Activated CD4-positive, alpha-beta T cell treated with anti-CD3 and anti-CD28 coated beads, Interleukin-2, Interleukin-6, amounts not matched to agents 100 ng/mL and 50 ng/mL, durations not matched to agents 16 hours and 8 hours (primary cell): ENCODE measurements around the gene RAB11B.
A peak's percentile ranks its signal among the peaks of the same experiment; 100 is the strongest.
"Not testable (repeated sequence)": the region's sequence is repeated elsewhere in the genome, so short reads cannot be mapped to it uniquely, and the experiment has no call there.

Source experiments
- DNase-seq: peaks from one replicate; pipeline ENCODE4 v3.0.0-alpha.2; 2020

Gene RAB11B

DNA sequence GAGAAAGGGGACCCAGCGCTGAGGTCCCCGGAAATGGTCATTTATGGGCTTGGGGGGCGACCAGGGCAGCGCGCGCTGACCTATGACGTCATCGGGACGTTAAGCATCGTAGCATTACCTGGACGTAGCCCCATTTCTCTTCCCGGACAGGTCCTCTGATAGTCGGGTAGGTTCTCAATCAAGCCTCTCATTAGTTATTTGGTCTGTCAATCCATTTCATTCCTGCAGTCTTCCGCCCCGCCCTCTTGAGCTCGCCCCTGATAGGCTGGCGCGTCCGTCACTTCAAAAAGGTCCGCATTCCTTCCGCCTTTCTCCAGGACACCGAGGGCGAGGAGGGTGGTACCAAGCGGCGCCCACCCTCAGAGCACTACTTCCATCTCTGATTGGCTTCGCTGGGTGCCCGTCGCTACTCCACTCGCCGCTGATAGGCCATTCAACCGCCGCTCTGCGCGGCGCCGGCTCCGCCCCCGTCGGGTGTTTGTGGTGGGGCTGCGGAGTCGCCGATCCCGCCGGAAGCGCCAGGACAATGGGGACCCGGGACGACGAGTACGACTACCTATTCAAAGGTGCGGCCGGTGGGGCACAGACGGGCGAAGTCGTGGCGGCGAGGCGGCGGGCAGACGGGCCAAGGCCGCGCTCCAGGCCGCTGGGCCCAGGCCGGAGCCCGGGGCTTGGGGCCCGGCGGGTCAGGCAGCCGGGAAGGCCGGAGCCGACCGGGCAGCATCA lies at the start of gene RAB11B:
Gene RAB11B (plus strand): TSS at position 470 of the 726 bp plus-strand sequence. CDS start 57 bp downstream, at position 527.
- DNase-seq: peak; percentile 99

GRCh38 chr19:8341504-8341903 lies 48.7 kb upstream of the RAB11B start:
- DNase-seq: not testable (repeated sequence)

DNA sequence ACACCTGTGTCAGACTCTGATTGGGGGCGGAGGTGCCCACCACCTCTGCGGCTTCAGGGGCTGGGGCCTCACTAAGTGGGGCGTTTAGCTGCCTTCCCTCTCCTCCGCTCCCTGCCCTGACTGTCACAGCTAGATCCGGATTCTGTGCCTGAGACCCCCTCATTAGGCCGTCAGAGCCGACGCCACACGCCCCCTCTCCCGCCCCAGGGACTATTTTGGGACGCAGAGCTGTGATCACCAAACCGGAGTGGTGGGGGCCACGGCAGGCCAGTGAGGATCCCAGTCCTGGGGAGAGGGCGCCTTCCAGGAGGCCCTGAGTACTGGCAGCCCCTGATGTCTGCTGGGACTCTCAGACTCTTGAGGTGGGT lies 47.9 kb upstream of the RAB11B start:
- no peak for DNase-seq

- DNase-seq: peak; percentile 96
Observed at GRCh38 chr19:8342684-8343482, 47.3 kb upstream of the RAB11B start, which contains the start of gene KANK3. KANK3 (minus strand) TSS chr19:8343262; CDS start chr19:8337828, 5,434 bp downstream.

DNA sequence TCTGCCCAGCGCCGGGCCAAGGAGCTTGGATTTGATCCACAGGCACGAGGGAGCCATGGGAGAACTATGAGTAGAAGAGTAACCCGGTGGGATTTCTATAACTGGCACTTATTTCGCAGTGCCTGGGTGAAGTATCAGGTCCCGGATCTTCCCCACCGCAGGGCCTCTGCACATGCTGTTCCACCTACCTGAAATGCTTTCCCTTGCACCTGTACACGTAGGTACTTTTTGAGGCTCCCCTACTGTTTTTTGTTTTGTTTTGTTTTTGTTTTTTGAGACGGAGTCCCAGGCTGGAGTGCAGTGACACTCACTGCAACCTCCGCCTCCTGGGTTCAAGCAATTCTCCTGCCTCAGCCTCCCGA lies 46.7 kb upstream of the RAB11B start:
- no peak for DNase-seq

DNA sequence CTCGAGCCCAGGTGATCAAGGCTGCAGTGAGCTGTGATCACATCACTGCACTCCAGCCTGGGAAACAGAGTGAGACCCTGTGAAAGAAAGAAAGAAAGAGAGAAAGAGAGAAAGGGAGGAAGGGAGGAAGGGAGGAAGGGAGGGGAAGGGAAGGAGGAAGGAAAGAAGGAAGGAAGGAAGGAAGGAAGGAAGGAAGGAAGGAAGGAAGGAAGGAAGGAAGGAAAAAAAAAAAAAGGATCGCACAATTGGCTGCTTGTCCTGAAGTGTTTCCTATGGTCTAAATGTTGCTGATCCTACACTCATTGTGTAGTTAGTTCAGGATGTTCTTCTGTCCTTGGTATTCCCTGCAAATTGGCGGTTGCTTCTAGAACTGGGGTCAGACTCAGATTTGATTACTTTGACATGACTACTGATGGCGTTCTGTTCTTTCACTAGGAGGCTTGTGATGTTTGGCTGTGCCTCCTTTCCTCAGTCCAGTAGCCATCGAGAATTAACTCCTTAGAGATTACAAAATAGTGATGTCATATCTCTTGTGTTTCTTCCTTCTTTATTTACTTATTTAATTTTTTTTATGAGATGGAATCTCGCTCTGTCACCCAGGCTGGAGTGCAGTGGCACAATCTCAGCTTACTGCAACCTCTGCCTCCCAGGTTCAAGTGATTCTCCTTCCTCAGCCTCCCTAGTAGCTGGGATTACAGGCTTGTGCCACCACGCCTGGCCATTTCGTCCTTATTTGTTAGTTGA lies 40.4 kb upstream of the RAB11B start:
- not testable (repeated sequence) for DNase-seq

DNA sequence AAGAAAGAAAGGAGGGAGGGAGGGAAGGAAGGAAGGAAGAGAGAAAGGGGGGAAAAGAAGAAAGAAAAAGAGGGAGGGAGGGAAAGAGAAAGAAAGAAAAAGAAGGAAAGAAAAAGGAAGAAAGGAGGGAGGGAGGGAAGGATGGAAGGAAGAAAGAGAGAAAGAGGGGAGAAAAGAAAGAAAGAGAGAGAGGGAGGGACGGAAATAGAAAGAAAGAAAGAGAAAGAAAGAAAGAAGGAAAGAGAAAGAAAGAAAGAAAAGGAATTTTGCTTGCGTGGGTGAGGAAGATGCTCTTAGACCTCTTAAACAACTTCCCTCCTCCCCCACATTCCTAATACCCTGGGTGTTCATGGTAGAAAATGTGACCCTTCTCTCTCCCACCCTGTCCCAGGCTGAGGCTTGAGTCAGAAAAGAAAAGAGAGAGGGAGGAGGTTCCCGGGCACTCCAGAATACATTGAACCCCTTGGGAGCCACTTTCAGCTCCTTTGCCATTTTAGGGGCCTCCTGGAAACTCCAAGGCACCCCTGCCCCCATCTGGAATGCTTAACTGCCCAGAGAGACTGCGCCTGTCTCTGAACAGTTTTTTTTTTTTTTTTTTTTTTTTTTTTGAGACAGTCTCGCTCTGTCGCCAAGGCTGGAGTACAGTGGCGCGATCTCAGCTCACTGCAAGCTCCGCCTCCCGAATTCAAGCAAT lies 37.9 kb upstream of the RAB11B start:
- no peak for DNase-seq

GRCh38 chr19:8352845-8353244 lies 37.3 kb upstream of the RAB11B start:
- not testable (repeated sequence) for DNase-seq

DNA sequence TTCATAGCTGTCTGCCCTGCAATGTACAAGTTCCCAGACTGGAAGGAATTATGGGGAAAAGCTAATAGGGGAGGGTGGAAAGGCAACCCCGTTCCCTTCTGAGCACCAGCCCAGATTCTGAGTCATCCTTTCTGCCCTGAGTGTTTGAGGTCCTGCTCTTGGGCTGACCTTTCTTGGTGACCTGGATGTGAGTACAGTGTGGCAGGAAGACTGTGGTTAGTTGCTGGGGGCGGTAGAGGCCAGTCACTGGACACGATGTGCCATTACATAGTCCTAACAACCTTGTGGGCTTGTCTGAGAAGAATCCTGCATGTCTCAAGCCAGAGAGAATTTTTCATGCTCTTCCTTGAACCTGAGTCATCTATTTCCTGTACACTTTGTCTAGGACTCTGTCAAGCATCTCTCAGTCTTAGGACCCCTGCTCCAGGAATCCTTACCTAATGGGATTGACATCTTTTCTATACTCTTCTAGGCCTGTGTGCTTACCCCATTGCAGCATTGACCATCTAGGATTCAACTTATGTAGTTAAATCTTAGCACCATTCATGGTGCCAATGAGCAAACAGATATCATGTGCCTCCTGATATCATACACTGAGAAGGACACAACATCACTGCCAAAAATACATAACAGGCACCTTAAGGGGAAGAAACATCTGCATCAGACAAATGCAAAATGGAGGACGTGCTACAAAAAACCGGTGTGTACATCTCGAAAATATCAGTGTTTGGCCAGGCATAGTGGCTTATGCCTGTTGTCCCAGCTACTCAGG lies 34.3 kb upstream of the RAB11B start:
- DNase-seq: no peak

DNA sequence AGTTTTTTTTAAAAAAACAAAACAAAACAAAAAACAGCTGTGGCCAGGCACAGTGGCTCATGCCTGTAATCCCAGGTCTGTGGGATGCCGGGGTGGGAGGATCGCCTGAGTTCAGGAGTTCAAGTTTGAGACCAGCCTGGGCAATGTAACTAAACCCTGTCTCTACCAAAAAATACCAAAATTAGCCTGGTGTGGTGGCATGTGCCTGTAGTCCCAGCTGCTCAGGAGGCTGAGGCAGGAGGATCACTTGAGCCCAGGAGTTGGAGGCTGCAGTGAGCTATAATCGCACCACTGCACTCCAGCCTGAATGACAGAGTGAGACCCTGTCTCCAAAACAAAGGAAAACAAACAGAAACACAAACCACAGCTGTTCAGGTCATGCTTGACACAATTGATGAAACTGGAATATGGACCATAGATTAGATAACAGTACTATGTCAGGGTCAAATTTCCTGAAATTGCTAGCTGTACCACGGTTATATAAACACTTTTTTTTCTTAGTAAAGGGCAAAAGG lies 33.1 kb upstream of the RAB11B start:
- no peak for DNase-seq

DNA sequence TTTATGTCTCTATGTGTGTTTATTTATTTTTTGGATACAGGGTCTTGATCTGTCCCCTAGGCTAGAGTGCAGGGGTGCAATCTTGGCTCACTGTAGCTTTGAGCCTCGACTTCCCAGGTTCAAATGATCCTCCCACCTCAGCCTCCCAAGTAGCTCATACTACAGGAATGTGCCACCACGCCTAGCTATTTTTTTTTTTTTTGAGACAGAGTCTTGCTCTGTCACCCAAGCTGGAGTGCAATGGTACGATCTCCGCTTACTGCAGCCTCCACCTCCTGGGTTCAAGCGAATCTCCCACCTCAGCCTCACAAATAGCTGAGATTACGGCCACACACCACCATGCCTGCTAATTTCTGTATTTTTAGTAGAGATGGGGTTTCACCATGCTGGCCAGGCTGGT lies 31.2 kb upstream of the RAB11B start:
- no peak for DNase-seq

- DNase-seq: no peak
Observed at GRCh38 chr19:8360196-8360595, 30.0 kb upstream of the RAB11B start.

DNA sequence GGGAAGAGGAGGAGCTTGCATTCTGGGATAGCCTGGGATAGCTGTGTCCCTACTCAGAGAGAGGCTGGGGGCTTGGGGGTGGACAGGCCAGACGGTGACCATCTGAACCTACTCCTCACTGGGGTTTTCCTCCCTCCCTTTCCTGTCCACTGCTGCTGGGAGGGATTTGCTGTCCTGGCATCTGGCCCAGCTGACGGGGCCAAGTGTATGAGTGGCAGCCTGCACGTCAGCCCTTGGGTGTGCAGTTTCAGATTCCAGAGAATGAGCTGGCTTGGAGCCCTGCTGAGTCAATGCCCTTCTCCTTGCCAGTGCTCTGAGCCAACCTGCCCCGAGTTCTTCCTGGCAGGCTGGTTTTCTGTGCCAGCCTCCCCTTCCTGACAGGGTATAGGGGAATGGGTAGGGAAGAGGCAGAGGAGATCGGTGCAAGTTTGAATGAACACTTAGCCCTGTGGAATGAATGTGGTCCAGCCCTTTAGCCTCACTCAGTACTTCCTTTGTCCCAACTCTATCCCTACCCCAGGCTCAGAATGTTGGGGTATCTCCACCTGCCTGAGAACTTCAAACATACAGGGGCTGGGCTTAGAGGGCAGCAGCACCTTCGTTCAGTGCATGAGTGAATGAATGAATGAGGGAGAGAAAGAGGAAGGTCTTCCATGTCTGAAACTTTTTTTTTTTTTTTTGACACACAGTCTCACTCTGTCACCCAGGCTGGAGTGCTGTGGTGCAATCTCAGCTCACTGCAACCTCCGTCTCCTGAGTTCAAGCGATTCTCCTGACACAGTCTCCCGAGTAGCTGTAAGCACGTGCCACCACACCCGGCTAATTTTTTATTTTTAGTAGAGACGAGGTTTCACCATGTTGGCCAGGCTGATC lies 28.0 kb upstream of the RAB11B start:
- DNase-seq: peak; percentile 17

GRCh38 chr19:8363803-8364771 lies 26.1 kb upstream of the RAB11B start, which contains the start of gene ANGPTL4:
ANGPTL4 (plus strand) TSS chr19:8364155; CDS start chr19:8364322, 167 bp downstream.
- peak; percentile 60 for DNase-seq

DNA sequence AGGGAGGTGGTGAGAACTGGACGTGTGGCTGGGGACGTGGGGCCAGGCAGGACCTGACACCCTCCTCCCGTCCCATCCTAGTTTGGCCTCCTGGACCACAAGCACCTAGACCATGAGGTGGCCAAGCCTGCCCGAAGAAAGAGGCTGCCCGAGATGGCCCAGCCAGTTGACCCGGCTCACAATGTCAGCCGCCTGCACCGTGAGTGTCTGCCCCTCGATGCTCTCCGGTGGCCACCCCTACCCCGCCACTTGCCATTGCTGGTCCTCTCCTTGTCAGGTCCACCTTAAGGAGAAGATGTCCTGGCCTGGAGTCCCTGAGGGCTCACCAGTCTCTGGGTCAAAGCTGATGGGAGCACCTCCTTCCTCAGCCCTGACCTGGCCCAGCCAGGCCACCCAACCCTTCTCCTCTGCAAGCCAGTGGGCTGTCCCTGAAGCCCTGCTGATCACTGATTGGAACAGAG lies 24.0 kb upstream of the RAB11B start:
- DNase-seq: no peak

- no peak for DNase-seq
Observed at GRCh38 chr19:8366961-8367326, 23.2 kb upstream of the RAB11B start.

DNA sequence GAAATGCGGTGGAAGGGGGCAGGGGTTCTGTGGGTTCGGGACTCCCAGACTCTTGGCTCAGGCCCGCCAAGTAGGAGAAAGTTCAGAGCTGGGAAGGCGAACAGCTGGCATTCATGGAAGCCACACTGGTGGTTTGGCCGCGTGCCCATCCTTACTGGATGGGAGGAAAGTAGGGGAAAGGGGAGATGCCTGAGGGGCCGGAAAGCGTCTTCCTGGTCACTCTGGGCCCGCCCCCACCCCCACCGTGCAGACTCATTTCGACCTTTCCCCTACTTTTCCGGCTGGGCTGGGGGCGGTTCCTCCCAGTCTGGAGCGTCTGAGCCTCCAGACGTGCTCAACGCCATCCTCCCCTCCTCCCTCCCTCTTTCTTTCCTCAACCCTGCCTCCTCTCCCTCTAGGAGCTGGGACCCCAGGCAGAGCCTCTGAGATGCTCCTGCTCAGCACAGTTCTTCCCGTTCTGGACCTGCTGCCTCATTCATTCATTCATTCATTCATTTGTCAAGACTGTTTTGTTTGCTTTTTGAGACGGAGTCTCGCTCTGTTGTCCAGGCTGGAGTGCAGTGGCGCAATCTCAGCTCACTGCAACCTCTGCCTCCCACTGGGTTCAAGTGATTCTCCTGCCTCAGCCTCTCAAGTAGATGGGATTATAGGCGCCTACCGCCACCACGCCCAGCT lies 22.7 kb upstream of the RAB11B start:
- no peak for DNase-seq

DNA sequence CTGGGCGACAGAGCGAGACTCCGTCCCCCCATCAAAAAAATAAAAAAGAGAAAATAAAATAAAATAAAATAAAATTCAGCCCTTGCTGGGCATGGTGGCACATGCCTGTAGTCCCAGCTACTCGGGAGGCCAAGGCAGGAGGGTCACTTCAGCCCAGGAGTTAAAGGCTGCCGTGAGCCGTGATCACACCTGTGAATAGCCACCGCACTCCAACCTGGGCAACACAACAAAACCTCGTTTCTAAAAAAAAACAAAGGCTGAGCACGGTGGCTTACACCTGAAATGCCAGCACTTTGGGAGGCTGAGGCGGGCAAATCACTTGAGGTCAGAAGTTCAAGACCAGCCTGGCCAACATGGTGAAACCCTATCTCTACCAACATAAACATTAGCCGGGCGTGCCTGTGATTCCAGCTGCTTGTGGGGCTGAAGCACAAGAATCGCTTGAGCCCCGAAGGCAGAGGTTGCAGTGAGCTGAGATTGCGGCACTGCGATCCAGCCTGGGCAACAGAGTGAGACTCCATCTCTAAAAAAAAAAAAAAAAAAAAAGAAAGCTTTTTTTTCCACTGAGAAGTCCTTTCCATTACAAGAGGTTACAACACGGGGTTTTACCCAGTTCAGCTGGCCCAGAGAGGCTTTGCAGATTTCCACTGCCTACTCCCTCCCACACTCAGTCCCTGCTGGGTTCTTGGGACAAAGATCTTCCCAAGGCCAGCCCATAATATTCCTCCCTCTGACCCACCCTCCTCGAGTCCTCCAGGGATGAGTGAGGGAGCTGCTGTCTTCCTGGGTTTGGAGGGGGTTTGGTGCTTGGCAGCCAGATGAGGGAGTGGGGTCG lies 19.8 kb upstream of the RAB11B start:
- DNase-seq: no peak
